SK-N-SH (cell line): Measurements from ENCODE around the gene IGSF23.

Experiments
- CHD2 ChIP-seq: fragments of 150-350 bp; IDR thresholded peaks from 2 replicates; pipeline ENCODE4 v1.6.1; 2018; ENCODE audit warnings: low read length; ENCODE audit not compliant: partially characterized antibody
- EZH2phosphoT487 ChIP-seq: fragments of 200-600 bp; sonication (generic); IDR thresholded peaks from 2 replicates; pipeline ENCODE4 v1.6.1; 2017; ENCODE audit warnings: low read depth, mixed run types, mild to moderate bottlenecking, antibody characterized with exemption, moderate library complexity, borderline replicate concordance
- FOSL2 ChIP-seq: IDR thresholded peaks from 2 replicates; pipeline ENCODE4 v1.4.0; 2012; ENCODE audit warnings: low read depth, mild to moderate bottlenecking, moderate library complexity, borderline replicate concordance
- POLR2AphosphoS5 ChIP-seq: IDR thresholded peaks from 2 replicates; pipeline ENCODE4 v1.6.1; 2012; ENCODE audit warnings: low read depth, low read length
- RAD21 ChIP-seq: IDR thresholded peaks from 2 replicates; pipeline ENCODE4 v1.6.1; 2012; ENCODE audit warnings: mild to moderate bottlenecking, low read length
- REST ChIP-seq: IDR thresholded peaks from 2 replicates; pipeline ENCODE4 v1.6.1; 2012; ENCODE audit warnings: mild to moderate bottlenecking, low read depth, low read length, moderate library complexity
- TCF12 ChIP-seq: IDR thresholded peaks from 2 replicates; pipeline ENCODE4 v1.4.0; 2012
- YY1 ChIP-seq: IDR thresholded peaks from 2 replicates; pipeline ENCODE4 v1.4.0; 2012; ENCODE audit warnings: low read depth, mild to moderate bottlenecking
- TF ChIP-seq, protein P1 (sequence below): fragments of 200-600 bp; sonication (generic); IDR thresholded peaks from 2 replicates; pipeline ENCODE4 v1.6.1; 2017; ENCODE audit warnings: antibody characterized with exemption, mild to moderate bottlenecking, moderate library complexity
- TF ChIP-seq, protein P2 (sequence below): IDR thresholded peaks from 2 replicates; pipeline ENCODE4 v1.4.0; 2012; ENCODE audit warnings: low read depth

GRCh38 chr19:44590245-44591059 is 22.9 kb upstream of the IGSF23 start:
- TF ChIP-seq TCF12: no peak
- TF ChIP-seq POLR2AphosphoS5: no peak
- TF ChIP-seq, protein P1, sequence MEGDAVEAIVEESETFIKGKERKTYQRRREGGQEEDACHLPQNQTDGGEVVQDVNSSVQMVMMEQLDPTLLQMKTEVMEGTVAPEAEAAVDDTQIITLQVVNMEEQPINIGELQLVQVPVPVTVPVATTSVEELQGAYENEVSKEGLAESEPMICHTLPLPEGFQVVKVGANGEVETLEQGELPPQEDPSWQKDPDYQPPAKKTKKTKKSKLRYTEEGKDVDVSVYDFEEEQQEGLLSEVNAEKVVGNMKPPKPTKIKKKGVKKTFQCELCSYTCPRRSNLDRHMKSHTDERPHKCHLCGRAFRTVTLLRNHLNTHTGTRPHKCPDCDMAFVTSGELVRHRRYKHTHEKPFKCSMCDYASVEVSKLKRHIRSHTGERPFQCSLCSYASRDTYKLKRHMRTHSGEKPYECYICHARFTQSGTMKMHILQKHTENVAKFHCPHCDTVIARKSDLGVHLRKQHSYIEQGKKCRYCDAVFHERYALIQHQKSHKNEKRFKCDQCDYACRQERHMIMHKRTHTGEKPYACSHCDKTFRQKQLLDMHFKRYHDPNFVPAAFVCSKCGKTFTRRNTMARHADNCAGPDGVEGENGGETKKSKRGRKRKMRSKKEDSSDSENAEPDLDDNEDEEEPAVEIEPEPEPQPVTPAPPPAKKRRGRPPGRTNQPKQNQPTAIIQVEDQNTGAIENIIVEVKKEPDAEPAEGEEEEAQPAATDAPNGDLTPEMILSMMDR: no peak
- no peak for TF ChIP-seq EZH2phosphoT487
- no peak for TF ChIP-seq YY1
- TF ChIP-seq RAD21: no peak
- no peak for TF ChIP-seq CHD2
- no peak for TF ChIP-seq FOSL2
- TF ChIP-seq, protein P2, sequence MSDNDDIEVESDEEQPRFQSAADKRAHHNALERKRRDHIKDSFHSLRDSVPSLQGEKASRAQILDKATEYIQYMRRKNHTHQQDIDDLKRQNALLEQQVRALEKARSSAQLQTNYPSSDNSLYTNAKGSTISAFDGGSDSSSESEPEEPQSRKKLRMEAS: no peak
- no peak for TF ChIP-seq REST
